ENCODE results near the gene NIF3L1. TPM values are rescaled to one million over a fixed set of nuclear protein-coding genes. Genes with fewer than 3 reads are reported as not detected.

Gene NIF3L1
- total and polyA plus RNA-seq, 2 donors from 2014 or later, result 24.6 to 29.7 TPM

DNA sequence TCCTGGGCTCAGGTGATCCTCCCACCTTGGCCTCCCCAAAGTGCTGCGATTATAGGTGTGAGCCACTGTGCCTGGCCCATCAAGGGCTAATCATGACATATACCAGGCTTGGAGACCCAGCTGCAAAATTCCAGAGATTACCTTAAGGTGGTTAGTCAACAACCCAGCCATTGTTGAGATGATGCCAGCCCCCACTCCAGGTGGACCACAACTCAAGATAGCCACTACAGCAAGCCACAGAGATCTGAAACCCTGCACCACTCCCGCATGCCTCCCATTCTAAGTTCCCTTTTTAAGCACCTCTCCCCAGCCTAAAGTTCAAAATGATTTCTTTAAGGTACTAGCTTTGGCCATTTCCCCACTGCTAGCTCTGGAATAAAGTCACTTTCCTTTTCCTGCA is 20.2 kb upstream of the NIF3L1 start:
- H3K36me3 ChIP-seq (ENCODE audit: control insufficient read depth in 2 of 3, insufficient read depth in 3 of 3, low read length in 3 of 3), result peaks cover 3 to 4% (median 4%) of the 10 kb centered on the region in 3 donors

GRCh38 chr2:200871151-200871550 is 18.0 kb upstream of the NIF3L1 start:
- TF ChIP-seq, protein P1, sequence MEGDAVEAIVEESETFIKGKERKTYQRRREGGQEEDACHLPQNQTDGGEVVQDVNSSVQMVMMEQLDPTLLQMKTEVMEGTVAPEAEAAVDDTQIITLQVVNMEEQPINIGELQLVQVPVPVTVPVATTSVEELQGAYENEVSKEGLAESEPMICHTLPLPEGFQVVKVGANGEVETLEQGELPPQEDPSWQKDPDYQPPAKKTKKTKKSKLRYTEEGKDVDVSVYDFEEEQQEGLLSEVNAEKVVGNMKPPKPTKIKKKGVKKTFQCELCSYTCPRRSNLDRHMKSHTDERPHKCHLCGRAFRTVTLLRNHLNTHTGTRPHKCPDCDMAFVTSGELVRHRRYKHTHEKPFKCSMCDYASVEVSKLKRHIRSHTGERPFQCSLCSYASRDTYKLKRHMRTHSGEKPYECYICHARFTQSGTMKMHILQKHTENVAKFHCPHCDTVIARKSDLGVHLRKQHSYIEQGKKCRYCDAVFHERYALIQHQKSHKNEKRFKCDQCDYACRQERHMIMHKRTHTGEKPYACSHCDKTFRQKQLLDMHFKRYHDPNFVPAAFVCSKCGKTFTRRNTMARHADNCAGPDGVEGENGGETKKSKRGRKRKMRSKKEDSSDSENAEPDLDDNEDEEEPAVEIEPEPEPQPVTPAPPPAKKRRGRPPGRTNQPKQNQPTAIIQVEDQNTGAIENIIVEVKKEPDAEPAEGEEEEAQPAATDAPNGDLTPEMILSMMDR (IDR thresholded peaks at IDR 0.05; ENCODE audit: borderline replicate concordance, extremely low read depth, insufficient read depth), result no peak
- H3K27ac ChIP-seq (ENCODE audit: low read depth in 2 of 2, low read length in 2 of 2), result no peak overlapping the region
- intact Hi-C loops (cut with DNase I), result no loop called here
- H3K27me3 ChIP-seq (ENCODE audit: control insufficient read depth, insufficient read depth, low read length), result no peaks in the 10 kb centered on the region
- DNase-seq (no peak), FAIRE-seq (no peak)
- H3K9me3 ChIP-seq (ENCODE audit: control insufficient read depth in 2 of 3, insufficient read depth in 1 of 3, low read length in 3 of 3), result no peaks in the 10 kb centered on the region
- H3K36me3 ChIP-seq (ENCODE audit: control insufficient read depth in 2 of 3, insufficient read depth in 3 of 3, low read length in 3 of 3), result peaks cover 3 to 8% (median 8%) of the 10 kb centered on the region in 3 donors
- H3K4me1 ChIP-seq (ENCODE audit: control insufficient read depth in 2 of 3, insufficient read depth in 2 of 3, low read depth in 1 of 3, low read length in 3 of 3), result no peaks in the 10 kb centered on the region
- H3K9ac ChIP-seq (ENCODE audit: low read length in 3 of 3), result no peak overlapping the region
- H3K4me3 ChIP-seq (ENCODE audit: low read length in 3 of 3), result no peak overlapping the region

More for the DNA sequence above, 20.2 kb upstream of the NIF3L1 start:
- Histone ChIP-seq H3K9me3 (ENCODE audit: control insufficient read depth in 2 of 3, insufficient read depth in 1 of 3, low read length in 3 of 3) (no peaks in the 10 kb centered on the region), H3K4me1 (ENCODE audit: control insufficient read depth in 2 of 3, insufficient read depth in 2 of 3, low read depth in 1 of 3, low read length in 3 of 3) (no peaks in the 10 kb centered on the region), H3K9ac (ENCODE audit: low read length in 3 of 3) (no peak overlapping the region), H3K4me3 (ENCODE audit: low read length in 3 of 3) (no peak overlapping the region), H3K27me3 (ENCODE audit: control insufficient read depth, insufficient read depth, low read length) (no peaks in the 10 kb centered on the region), H3K27ac (ENCODE audit: low read depth in 2 of 2, low read length in 2 of 2) (no peak overlapping the region)
- FAIRE-seq (no peak), DNase-seq (no peak)
- TF ChIP-seq, protein P1 (IDR thresholded peaks at IDR 0.05; ENCODE audit: borderline replicate concordance, extremely low read depth, insufficient read depth), result no peak
- intact Hi-C loops (cut with DNase I), result no loop called here

DNA sequence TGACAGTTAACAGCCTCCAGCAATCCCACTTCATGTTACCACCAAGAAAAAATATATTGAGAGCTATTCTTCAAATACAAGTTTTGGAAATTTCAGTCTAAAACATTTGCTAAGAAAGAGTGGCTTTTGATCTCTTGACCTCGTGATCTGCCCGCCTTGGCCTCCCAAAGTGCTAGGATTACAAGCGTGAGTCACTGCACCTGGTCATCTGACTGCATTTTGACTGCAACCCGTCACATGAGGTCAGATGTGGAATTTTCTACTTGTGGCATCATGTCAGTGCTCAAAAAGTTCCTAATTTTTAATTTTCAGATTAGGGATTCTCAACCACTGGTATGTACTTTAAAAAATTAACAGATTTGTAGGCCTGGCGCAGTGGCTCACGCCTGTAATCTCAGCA is 15.6 kb upstream of the NIF3L1 start:
- Histone ChIP-seq H3K4me3 (ENCODE audit: low read length in 3 of 3) (no peak overlapping the region), H3K9ac (ENCODE audit: low read length in 3 of 3) (no peak overlapping the region), H3K36me3 (ENCODE audit: control insufficient read depth in 2 of 3, insufficient read depth in 3 of 3, low read length in 3 of 3) (peaks cover 7 to 8% (median 8%) of the 10 kb centered on the region in 3 donors), H3K4me1 (ENCODE audit: control insufficient read depth in 2 of 3, insufficient read depth in 2 of 3, low read depth in 1 of 3, low read length in 3 of 3) (no peaks in the 10 kb centered on the region), H3K9me3 (ENCODE audit: control insufficient read depth in 2 of 3, insufficient read depth in 1 of 3, low read length in 3 of 3) (no peaks in the 10 kb centered on the region), H3K27ac (ENCODE audit: low read depth in 2 of 2, low read length in 2 of 2) (no peak overlapping the region), H3K27me3 (ENCODE audit: control insufficient read depth, insufficient read depth, low read length) (no peaks in the 10 kb centered on the region)
- TF ChIP-seq, protein P1 (IDR thresholded peaks at IDR 0.05; ENCODE audit: borderline replicate concordance, extremely low read depth, insufficient read depth), result no peak
- intact Hi-C loops (cut with DNase I), result no loop called here
- no peak for FAIRE-seq
- DNase-seq, result no peak

DNA sequence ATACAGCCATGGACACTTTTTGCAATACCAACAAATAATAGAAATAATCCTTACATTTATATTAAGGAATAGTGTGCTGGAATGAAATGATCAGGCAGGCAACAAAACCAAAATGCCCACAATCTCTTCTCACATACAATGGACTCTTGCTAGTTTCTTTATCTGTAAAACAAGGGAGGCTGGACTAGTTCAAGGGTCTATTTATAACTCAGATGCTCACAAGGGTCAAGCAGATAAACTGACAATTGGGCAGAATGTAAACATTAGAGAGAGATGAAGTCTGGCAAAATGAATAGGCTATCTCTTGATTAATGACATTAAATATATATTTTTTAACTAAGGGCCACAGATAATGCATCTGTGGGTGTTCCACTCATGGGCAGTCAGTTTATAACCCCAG is 11.7 kb upstream of the NIF3L1 start:
- no peak for FAIRE-seq
- Histone ChIP-seq H3K4me3 (ENCODE audit: low read length in 3 of 3) (no peak overlapping the region), H3K36me3 (ENCODE audit: control insufficient read depth in 2 of 3, insufficient read depth in 3 of 3, low read length in 3 of 3) (peaks cover 5 to 15% (median 13%) of the 10 kb centered on the region in 3 donors)

More for the DNA sequence above, 11.7 kb upstream of the NIF3L1 start:
- intact Hi-C loops (cut with DNase I), result no loop called here
- Histone ChIP-seq H3K27me3 (ENCODE audit: control insufficient read depth, insufficient read depth, low read length) (no peaks in the 10 kb centered on the region), H3K27ac (ENCODE audit: low read depth in 2 of 2, low read length in 2 of 2) (no peak overlapping the region), H3K4me1 (ENCODE audit: control insufficient read depth in 2 of 3, insufficient read depth in 2 of 3, low read depth in 1 of 3, low read length in 3 of 3) (no peaks in the 10 kb centered on the region), H3K9ac (ENCODE audit: low read length in 3 of 3) (no peak overlapping the region), H3K9me3 (ENCODE audit: control insufficient read depth in 2 of 3, insufficient read depth in 1 of 3, low read length in 3 of 3) (no peaks in the 10 kb centered on the region)
- no peak for DNase-seq
- TF ChIP-seq, protein P1 (IDR thresholded peaks at IDR 0.05; ENCODE audit: borderline replicate concordance, extremely low read depth, insufficient read depth), result no peak

Measured in kidney (tissue), 14 donors.